ENCODE results near the gene CRKL.

Gene CRKL

GRCh38 chr22:20973634-20974286 is 56.6 kb downstream of the CRKL start:
- no peak for TF ChIP-seq CTCF (IDR thresholded peaks at IDR 0.05; ENCODE audit: insufficient read depth, low read depth, low read length, missing control alignments)
- no peak overlapping the region for H3K4me3 ChIP-seq (ENCODE audit: low read depth, low read length)
- no peak for DNase-seq (ENCODE audit: low read depth)

DNA sequence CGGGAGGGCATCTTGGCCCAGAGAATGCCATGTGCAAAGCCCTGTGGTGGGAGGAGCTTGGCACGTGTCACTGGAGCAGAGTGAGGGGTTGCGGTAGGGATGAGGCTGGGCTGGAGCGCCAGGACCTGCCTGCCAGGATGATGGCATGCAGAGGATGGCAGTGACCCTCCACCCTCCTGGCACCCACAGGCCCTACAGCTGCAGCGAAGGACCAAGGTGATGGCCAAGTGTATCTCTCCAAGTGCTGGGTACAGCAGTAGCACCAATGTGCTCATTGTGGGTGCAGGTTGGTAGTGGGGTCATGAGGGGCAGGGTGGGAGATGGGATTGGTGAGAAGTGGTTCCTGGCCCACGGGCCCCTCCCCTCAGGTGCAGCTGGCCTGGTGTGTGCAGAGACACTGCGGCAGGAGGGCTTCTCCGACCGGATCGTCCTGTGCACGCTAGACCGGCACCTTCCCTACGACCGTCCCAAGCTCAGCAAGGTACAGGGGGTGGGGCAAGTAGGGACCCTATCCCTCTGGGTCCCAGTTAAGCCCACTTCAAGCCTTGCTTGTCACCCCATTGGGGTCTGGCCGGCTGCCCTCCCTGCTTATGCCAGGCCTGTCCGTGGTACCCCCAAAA is 57.2 kb downstream of the CRKL start:
- no peak for TF ChIP-seq CTCF (IDR thresholded peaks at IDR 0.05; ENCODE audit: insufficient read depth, low read depth, low read length, missing control alignments)

DNA sequence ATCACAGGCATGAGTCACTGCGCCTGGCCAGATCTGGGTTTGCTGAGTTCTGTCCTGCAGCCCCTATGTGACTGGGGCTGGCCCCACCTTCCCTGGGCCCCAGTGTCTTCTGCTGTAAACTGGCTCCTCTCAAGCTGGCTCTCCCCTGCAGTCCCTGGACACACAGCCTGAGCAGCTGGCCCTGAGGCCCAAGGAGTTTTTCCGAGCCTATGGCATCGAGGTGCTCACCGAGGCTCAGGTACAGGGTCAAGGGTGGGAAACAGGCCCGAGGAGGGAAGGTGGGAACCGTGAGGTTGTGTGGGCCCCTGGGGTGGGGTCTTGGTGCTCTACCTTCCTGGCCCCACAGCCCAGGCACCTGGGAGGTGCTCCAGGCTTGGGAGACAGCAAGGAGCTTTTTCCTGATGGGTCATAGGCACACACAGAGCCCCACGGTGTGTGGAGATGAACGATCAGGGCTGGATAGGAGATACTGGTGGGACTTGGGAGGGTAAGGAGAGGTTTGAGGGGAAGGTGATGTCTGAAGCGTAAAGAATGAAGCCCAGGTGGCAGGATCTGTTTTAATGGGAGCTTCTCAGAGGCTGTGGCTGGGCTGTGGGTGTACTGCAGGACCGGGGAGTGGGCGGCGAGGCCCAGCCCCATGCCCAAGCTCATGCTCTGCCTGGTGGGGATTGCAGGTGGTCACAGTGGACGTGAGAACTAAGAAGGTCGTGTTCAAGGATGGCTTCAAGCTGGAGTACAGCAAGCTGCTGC is 58.5 kb downstream of the CRKL start:
- no peak overlapping the region for H3K4me3 ChIP-seq (ENCODE audit: low read depth, low read length)
- TF ChIP-seq CTCF (IDR thresholded peaks at IDR 0.05; ENCODE audit: insufficient read depth, low read depth, low read length, missing control alignments), result no peak
- DNase-seq (ENCODE audit: low read depth), result no peak

More for the DNA sequence above, 57.2 kb downstream of the CRKL start:
- H3K4me3 ChIP-seq (ENCODE audit: low read depth, low read length), result no peak overlapping the region
- DNase-seq (ENCODE audit: low read depth), result no peak

- no peak for TF ChIP-seq CTCF (IDR thresholded peaks at IDR 0.05; ENCODE audit: insufficient read depth, low read depth, low read length, missing control alignments)
- DNase-seq (ENCODE audit: low read depth), result no peak
- H3K4me3 ChIP-seq (ENCODE audit: low read depth, low read length), result no peak overlapping the region
Measured at GRCh38 chr22:20976291-20976877, 59.2 kb downstream of the CRKL start.

DNA sequence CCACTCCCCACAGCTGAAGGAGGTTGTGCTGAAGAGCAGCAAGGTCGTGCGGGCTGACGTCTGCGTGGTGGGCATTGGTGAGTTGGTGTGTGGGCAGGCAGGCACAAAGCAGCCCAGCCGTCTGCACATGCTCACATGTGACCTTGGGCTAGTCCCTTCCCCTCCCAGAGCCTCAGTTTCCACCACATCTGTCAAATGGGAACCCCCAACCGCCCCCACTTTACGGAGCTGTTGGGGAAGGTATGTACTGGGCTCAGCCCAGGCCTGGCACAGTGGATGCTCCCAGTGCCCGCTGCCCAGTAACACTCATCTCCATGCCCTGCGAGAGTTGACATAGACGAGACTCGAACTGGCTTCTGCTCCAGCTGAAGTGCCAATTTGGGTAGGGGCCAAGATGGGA is 59.8 kb downstream of the CRKL start:
- no peak for DNase-seq (ENCODE audit: low read depth)
- H3K4me3 ChIP-seq (ENCODE audit: low read depth, low read length), result no peak overlapping the region
- no peak for TF ChIP-seq CTCF (IDR thresholded peaks at IDR 0.05; ENCODE audit: insufficient read depth, low read depth, low read length, missing control alignments)

DNA sequence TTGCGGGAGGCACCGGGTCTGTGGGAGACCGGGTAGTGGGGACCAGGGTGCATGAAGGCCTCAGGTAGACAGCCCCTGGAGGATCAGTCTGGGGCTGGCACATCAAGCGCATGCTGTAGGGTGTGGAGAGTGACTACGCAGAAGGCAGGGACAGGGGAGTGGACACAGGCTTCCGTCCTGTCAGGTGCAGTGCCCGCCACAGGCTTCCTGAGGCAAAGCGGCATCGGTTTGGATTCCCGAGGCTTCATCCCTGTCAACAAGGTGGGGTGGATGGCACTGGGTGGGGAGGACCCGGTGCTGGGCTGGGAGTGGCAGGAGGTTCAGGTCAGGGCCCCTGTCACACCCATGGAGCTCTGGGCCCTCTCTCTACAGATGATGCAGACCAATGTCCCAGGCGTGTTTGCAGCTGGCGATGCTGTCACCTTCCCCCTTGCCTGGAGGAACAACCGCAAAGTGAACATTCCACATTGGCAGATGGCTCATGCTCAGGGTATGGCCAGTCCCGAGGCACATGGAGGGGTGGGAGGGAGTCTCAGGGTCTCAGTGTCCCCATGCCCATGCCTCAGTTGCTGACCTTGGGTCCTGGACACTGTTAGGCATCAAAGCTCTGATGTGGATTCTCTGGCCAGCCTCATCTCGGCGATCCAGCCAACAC is 60.4 kb downstream of the CRKL start:
- DNase-seq (ENCODE audit: low read depth), result no peak
- H3K4me3 ChIP-seq (ENCODE audit: low read depth, low read length), result no peak overlapping the region

More for the DNA sequence above, 60.4 kb downstream of the CRKL start:
- no peak for TF ChIP-seq CTCF (IDR thresholded peaks at IDR 0.05; ENCODE audit: insufficient read depth, low read depth, low read length, missing control alignments)
